Heart left ventricle (tissue), 16 donors: ENCODE results near the gene PKN1. TPM values are rescaled to one million over a fixed set of nuclear protein-coding genes. Genes with fewer than 3 reads are reported as not detected.

Experiments
- ATAC-seq, 4 donors: fragments of 200-7000 bp; cut with Tn5 transposase; one replicate each; pipeline ENCODE4 v1.9.1; 2020 to 2022; ENCODE audit warnings: moderate library complexity in 4 of 4, mild to moderate bottlenecking in 3 of 4, moderate number of reproducible peaks in 1 of 4
- DNase-seq, 5 donors: peaks; one replicate each; pipeline ENCODE4 v3.0.0-alpha.2; 2020
- H3K27ac ChIP-seq, 12 donors: fragments of 200-600 bp; sonication (generic) in 4 of 12; one replicate each; pipeline versions ENCODE4 v1.5.0 to v1.8.0; 2016 to 2022; ENCODE audit warnings: mild to moderate bottlenecking in 2 of 12
- H3K27me3 ChIP-seq, 9 donors: fragments of 200-600 bp; sonication (generic) in 2 of 9; one replicate each; pipeline versions ENCODE4 v1.5.1 to v1.8.0; 2016 to 2022; ENCODE audit warnings: mild to moderate bottlenecking in 3 of 9
- H3K36me3 ChIP-seq, 9 donors: fragments of 200-600 bp; sonication (generic) in 2 of 9; one replicate each; pipeline versions ENCODE4 v1.5.0 to v1.8.0; 2018 to 2022; ENCODE audit warnings: mild to moderate bottlenecking in 2 of 9
- H3K4me1 ChIP-seq, 12 donors: fragments of 200-600 bp; sonication (generic) in 4 of 12; one replicate each; pipeline versions ENCODE4 v1.5.0 to v1.8.0; 2016 to 2022; ENCODE audit warnings: mild to moderate bottlenecking in 3 of 12
- H3K4me3 ChIP-seq, 12 donors: fragments of 200-600 bp; sonication (generic) in 4 of 12; one replicate each; pipeline versions ENCODE4 v1.5.0 to v1.8.0; 2017 to 2022; ENCODE audit warnings: mild to moderate bottlenecking in 9 of 12, moderate library complexity in 4 of 12
- H3K9me3 ChIP-seq, 12 donors: fragments of 200-600 bp; sonication (generic) in 4 of 12; one replicate each; pipeline versions ENCODE4 v1.5.0 to v1.8.0; 2016 to 2022; ENCODE audit warnings: mild to moderate bottlenecking in 1 of 12
- POLR2A ChIP-seq, 2 donors: fragments of 450-650 bp; IDR thresholded peaks; one replicate each; pipeline ENCODE4 v1.6.1; 2017; ENCODE audit warnings: antibody characterized with exemption in 2 of 2, mild to moderate bottlenecking in 2 of 2, moderate library complexity in 2 of 2
- WGBS, 4 donors: extraction: QIAGEN DNeasy Blood & Tissue Kit in 2 of 4; methylation state at CpG; one replicate each; pipeline versions ENCODE4 v1.1.5 to v1.1.7; 2013 to 2018; 5-methylcytosine and 5-hydroxymethylcytosine counted together
- intact Hi-C, 10 donors: fragments of 100-400 bp; cut with DNase I; formaldehyde crosslinking; loops; one replicate each; pipeline versions ENCODE4 v1.11.1 to v1.14.2; 2022
- polyA plus RNA-seq, 2 donors: library from polyadenylated mRNA; stranded (reverse); fragments of 200-250 nt; gene quantifications; one replicate each; pipeline ENCODE4 v1.2.3, GENCODE V29; 2013
- total RNA-seq, 9 donors: library from RNA; depleted of rRNA in 2 of 9; stranded (reverse); fragments of >200 nt in 2 of 9; fragmentation: NEBNext Ultra II Directional in 3 of 9; extraction: Animal tissue kit (Norgen Biotek cat#: 25700) in 3 of 9; gene quantifications; one replicate each; pipeline versions ENCODE4 v1.1.0 to v1.2.4, GENCODE V29; 2016 to 2023
- TF ChIP-seq, protein P1 (sequence below), 12 donors: fragments of 200-600 bp; sonication (generic) in 4 of 12; IDR thresholded peaks; one replicate each; pipeline versions ENCODE4 v1.5.0 to v1.8.0; 2018 to 2022; ENCODE audit warnings: antibody characterized with exemption in 12 of 12, mild to moderate bottlenecking in 5 of 12
- donor health status: ischemic (EF 13 %, LVEDD 7.1; RV severe dilation, severe dysfunction).
- donor health status: healthy with polysubstance abuse.
- donor health status: DM: no; HTN: yes; CAD: no.
- donor health status: DM: no; HTN: no; CAD: no.
- donor health status: ischemic (EF 25% LVEDD 6.9; RV normal size, moderate dysfunction).
- donor health status: ischemic (EF 25% LVEDD 5.7; RV mildly dilated, moderate dysfunction).
- donor health status: healthy.
- donor health status: DM: yes; HTN: yes; CAD: no.
- donor health status: ischemic (EF 35%, LVEDD 5.7; RV mildly dilated, moderate dysfunction).
- donor health status: nonischemic (EF 11% LVEDD 7.7; RV severe dilation, severe dysfunction).
- donor health status: DM: yes; HTN: yes; CAD: no.
- donor health status: PGD.
- donor health status: ischemic (EF 29% LVEDD 5.4; RV normal size, mild dysfunction).
- donor health status: nonischemic (EF 23%, LVEDD 6.1; RV moderate dilation, normal function).

Gene PKN1
- total and polyA plus RNA-seq, 11 donors: 109 to 206 (median 131) TPM

DNA sequence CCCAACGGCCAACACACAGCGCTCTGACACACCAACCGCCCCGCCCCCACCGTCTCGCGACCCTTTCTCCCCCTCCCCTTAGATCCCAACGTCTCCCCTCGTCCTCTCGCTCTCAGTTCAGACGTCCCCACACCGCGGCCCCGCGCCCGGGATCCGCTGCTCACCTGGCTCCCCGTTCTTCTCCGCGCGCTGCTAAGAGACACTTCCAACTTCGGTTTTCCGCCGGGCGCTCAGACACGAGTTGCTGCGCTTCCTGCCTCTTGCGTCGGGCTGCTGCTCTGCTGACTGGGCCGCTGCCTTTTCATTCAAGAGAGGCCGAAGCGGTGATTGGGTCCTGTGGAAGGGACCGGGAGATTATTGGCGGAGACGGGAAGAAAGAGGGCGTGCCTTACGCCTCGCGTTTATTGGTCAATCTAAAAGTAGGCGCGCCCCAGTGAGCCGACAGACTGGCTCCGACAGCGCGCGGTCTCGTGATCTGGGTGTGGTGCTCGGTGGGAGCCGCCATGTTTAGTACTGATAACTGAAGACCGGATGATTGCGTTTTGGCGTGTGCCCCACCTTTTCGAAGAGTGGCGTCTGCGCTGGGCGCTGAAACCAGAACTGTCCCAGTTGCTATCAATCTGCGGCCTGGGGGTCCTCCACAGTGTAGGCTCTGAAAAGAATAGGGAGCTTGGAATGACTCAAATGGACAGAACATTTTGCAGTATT, 13.8 kb upstream of the PKN1 start, which contains the start of gene DDX39A:
Gene DDX39A (minus strand): TSS at position 236 of the 708 bp plus-strand sequence. CDS start 6,121 bp downstream, outside the sequence.
- peak within 1 kb of the TSS; percentile 55 to 95 (median 88) for H3K27ac ChIP-seq
- 1% methylated on average over 39 to 57 of the region's 57 CpGs for WGBS, 4 donors
- H3K9me3 ChIP-seq: no peaks in the 10 kb centered on the region
- intact Hi-C loops: loop anchor here in 1 of 10 donors (2.0 to 5.0 kb wide), 2 partner anchors 14 to 37 kb away; partner anchors contain the start of genes ADGRE5 and PKN1
- ATAC-seq (peak; percentile 98 to 99 (median 98)), DNase-seq (peak; percentile 98 to 99 (median 99))
- no peaks in the 10 kb centered on the region for H3K27me3 ChIP-seq
- H3K4me3 ChIP-seq: peak within 1 kb of the TSS; percentile 77 to 98 (median 92)
- peak in 1 of 2 donors; percentile 50 for TF ChIP-seq POLR2A (IDR thresholded peaks at IDR 0.05)
- TF ChIP-seq, protein P1, sequence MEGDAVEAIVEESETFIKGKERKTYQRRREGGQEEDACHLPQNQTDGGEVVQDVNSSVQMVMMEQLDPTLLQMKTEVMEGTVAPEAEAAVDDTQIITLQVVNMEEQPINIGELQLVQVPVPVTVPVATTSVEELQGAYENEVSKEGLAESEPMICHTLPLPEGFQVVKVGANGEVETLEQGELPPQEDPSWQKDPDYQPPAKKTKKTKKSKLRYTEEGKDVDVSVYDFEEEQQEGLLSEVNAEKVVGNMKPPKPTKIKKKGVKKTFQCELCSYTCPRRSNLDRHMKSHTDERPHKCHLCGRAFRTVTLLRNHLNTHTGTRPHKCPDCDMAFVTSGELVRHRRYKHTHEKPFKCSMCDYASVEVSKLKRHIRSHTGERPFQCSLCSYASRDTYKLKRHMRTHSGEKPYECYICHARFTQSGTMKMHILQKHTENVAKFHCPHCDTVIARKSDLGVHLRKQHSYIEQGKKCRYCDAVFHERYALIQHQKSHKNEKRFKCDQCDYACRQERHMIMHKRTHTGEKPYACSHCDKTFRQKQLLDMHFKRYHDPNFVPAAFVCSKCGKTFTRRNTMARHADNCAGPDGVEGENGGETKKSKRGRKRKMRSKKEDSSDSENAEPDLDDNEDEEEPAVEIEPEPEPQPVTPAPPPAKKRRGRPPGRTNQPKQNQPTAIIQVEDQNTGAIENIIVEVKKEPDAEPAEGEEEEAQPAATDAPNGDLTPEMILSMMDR (IDR thresholded peaks at IDR 0.05): no peak
- H3K36me3 ChIP-seq: peaks cover 0 to 12% (median 0%) of the 10 kb centered on the region in 9 donors
- H3K4me1 ChIP-seq: peaks cover 0 to 62% (median 27%) of the 10 kb centered on the region in 12 donors

DNA sequence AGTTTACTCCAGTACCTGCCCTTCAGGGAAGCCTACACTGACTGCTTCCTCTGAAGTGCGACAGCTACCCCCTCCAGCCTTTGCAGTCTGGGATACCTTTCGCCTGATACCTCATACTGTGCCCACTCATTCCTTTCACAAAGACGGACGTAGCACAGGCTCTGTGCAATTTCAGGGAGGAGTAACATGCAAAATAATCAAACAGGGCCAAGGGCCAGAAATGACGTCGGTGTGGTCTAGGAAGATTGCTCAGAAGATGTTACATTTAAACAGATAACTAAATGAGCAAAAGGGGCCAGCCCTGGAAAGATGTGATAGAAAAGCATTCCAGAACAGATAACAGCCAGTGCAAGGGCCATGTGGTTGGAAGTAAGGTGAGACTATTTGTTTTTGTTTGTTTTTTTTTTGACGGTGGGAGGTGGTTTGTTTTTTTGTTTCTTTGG, 7.4 kb upstream of the PKN1 start:
- DNase-seq (no peak), ATAC-seq (no peak)
- Histone ChIP-seq H3K9me3 (no peaks in the 10 kb centered on the region), H3K4me1 (peaks cover 0 to 15% (median 0%) of the 10 kb centered on the region in 12 donors), H3K27ac (no peak overlapping the region), H3K27me3 (no peaks in the 10 kb centered on the region), H3K4me3 (no peak overlapping the region), H3K36me3 (no peaks in the 10 kb centered on the region)
- 66 to 75% (median 69%) methylated on average over 7 of the region's 7 CpGs for WGBS, 4 donors
- intact Hi-C loops: no loop called here
- TF ChIP-seq, protein P1 (IDR thresholded peaks at IDR 0.05): no peak
- no peak for TF ChIP-seq POLR2A (IDR thresholded peaks at IDR 0.05)

DNA sequence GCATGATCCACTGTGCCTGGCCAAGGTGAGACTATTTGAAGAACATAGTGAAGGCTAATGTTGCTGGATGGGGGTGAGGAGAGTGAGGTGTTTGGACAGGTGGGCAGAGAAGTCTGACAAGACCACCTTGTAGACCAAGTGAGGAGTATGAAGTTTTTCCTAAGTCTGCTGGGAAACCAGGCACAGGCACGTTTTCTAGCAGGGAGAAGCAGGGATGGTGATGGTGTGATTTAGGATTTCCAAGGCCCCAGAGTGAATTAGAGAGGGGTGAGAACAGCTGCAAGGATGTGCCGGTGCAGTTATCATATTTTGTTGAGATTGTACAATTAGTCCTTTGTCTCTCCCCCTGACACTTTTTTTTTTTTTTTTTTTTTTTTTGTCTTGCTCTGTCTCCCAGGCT, 5.6 kb upstream of the PKN1 start:
- WGBS, 4 donors: 68 to 81% (median 70%) methylated on average over 2 of the region's 2 CpGs
- intact Hi-C loops: no loop called here
- Histone ChIP-seq H3K27me3 (no peaks in the 10 kb centered on the region), H3K9me3 (no peaks in the 10 kb centered on the region), H3K4me3 (no peak overlapping the region), H3K4me1 (peaks cover 0 to 20% (median 5%) of the 10 kb centered on the region in 12 donors), H3K27ac (no peak overlapping the region), H3K36me3 (no peaks in the 10 kb centered on the region)
- TF ChIP-seq, protein P1 (IDR thresholded peaks at IDR 0.05): no peak
- no peak for TF ChIP-seq POLR2A (IDR thresholded peaks at IDR 0.05)
- ATAC-seq (no peak), DNase-seq (no peak)

DNA sequence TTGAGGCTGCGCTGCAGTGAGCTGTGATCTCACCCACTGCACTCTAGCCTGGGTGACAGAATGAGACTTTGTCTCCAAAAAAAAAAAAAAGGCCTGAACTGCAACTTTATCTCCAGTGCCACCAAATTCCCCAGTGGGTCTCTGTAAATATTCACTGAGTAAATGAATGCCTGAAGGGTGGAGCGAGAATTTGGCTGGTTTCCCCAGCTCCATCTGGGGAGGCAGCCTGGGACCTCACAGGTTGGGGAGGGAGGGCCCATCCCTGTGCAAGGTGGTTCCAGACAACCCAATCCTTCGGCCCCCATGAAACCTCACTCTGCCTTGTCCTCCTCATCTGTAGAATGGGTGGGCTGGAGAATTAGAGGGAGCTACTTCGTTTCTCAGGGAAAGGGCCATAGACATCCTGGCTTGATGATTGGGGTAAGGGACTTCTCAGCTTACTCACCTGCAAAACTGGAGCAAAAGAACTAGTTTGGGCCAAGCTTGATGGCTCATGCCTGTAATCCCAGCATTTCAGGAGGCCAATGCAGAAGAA, 4.2 kb upstream of the PKN1 start:
- WGBS, 4 donors: 85 to 96% (median 94%) methylated on average over 4 of the region's 4 CpGs
- no peaks in the 10 kb centered on the region for H3K27me3 ChIP-seq
- DNase-seq: no peak
- no peaks in the 10 kb centered on the region for H3K36me3 ChIP-seq
- no peak overlapping the region for H3K4me3 ChIP-seq
- intact Hi-C loops: no loop called here
- H3K4me1 ChIP-seq: peaks cover 0 to 19% (median 10%) of the 10 kb centered on the region in 12 donors
- ATAC-seq: no peak
- H3K9me3 ChIP-seq: no peaks in the 10 kb centered on the region
- TF ChIP-seq, protein P1 (IDR thresholded peaks at IDR 0.05): no peak
- TF ChIP-seq POLR2A (IDR thresholded peaks at IDR 0.05): no peak
- no peak overlapping the region for H3K27ac ChIP-seq
